Stimulated activated CD8-positive, alpha-beta memory T cell treated with anti-CD3 and anti-CD28 coated beads, Interleukin-15, amount 100 ng/mL, for 1 hour (primary cell): ENCODE data around the gene GMPPB.
"Not testable (repeated sequence)": the region's sequence is repeated elsewhere in the genome, so short reads cannot be mapped to it uniquely, and the experiment has no call there.

Experiments
- DNase-seq: peaks from one replicate; pipeline ENCODE4 v3.0.0-alpha.2; 2020; ENCODE audit warnings: low read depth

Gene GMPPB

DNA sequence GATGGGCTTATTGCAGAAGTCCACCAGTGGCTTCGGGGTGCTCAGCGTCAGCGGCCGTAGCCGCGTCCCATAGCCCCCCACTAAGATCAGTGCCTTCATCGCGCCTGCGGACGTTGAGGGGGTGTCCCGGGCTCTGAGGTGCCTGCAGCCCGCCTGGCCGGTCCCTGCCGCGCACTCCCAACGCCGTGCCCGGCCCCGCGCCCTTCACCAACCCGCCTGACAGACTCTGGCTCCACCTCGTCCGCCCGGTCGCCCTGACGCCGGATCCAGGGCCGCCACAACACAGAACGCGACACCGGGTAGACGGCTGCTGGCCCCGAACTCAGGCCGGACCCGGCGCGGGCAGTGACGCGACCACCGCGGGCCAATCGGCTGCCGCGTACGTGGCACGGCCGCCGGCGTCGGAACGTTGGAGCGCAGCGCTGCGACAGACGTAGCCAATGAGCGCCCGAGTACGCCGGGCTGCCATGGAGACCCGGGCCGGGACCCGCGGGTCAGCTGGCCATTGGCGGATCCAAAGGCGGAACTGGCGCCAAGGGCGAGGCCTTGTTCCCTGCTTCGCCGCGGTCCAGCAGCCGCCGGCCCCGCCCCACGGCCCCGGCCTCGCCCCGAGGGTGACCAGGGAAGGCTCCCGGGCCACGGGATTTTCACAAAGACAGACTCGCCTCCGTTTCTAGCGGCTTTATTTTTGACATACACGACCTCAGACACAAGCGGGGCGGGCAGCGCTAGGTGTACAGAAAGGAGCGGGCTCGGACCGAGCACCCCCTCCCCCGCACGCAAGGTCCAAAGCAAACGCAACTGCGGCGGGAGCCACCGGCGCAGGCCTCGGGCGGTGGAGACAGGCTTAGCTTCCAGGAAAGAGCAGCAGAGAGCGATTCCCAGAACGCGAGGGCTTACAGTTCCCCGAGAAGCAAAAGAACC, at the start of gene GMPPB:
GMPPB (minus strand) TSS at position 324 of the 924 bp plus-strand sequence; CDS start at position 99, 225 bp downstream.
- peak; percentile 78 for DNase-seq

DNA sequence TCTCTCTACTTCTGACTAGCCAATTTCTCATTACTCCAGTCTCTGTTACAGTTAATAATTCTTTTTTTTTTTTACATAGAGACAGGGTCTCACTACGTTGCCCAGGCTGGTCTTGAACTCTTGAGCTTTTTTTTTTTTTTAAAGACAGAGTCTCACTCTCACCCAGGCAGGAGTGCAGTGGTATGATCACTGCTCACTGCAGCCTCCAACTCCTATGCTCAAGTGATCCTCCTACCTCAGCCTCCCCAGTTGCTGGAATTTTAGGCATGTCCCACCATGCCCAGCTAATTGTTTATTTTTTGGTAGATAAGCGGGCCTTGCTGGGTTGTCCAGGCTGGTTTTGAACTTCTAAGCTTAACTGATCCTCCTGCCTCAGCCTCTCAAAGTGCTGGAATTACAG, 49.0 kb upstream of the GMPPB start:
- DNase-seq: no peak

DNA sequence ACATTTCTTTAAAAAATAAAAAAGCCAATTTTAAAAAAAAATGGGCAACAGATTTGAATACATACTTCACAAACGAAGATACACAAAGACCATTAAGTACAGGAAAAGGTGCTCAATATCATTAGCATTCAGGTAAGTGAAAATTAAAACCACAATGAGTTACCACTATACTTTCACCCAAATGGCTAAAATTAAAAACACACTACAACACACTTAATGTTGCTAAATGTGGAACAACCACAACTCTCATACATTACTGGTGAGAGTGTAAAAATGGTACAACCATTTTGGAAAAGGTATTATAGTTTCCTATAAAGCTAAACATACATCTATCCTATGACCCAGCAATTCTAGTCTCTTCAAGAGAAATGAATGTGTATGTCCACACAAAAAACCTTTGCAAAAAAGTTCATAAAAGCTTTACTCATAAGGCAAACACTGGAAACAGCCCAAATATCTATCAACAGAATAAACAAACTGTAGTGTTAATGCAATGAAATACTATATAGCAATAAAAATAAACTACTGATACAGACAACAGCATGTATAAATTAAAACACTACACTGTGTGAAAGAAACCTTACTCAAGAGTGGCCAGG, 47.7 kb upstream of the GMPPB start:
- no peak for DNase-seq

DNA sequence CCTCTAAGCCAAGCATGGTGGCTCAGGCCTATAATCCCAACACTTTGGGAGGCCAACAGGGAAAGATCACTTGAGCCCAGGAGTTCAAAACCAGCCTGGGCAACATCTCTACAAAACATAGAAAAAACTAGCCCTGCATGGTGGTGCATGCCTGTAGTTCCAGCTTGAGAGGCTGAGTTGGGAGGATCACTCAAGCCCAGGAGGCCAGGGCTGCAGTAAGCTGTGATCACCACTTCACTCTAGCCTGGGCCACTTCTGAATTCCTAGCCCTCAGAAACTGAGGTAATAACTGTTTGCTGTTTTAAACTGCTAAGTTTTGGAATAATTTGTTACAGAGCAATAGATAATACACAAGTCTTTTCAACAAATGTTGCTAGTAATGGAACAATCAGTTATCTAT, 46.2 kb upstream of the GMPPB start:
- DNase-seq: no peak

DNA sequence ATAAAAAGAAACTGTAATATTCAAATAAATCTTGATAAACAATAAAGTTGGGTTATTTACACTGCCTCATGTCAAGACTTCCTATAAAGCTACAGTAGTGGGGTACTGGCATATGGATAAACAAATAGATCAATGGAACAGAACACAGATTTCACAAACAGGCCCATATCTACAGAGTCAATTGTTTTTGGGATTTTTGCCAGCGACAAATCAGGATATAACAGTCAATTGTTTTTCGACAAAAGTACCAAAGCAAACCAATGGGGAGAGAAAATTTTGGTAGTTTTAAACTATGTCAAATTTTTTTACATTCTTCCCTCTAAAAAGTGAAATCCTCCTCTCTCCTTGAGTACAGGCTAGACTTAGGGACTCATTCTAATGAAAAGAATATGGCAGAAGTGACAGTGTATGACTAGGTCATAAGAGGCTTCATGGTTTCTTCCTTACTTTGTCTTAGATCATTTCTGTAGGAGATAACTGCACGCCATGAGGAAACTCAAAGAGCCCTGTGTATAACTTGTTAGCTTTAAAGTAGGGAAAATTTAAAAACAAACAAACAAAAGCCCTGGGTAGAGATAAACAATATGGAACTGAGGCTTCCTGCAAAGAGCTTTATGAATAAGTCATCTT, 45.6 kb upstream of the GMPPB start:
- DNase-seq: no peak

DNA sequence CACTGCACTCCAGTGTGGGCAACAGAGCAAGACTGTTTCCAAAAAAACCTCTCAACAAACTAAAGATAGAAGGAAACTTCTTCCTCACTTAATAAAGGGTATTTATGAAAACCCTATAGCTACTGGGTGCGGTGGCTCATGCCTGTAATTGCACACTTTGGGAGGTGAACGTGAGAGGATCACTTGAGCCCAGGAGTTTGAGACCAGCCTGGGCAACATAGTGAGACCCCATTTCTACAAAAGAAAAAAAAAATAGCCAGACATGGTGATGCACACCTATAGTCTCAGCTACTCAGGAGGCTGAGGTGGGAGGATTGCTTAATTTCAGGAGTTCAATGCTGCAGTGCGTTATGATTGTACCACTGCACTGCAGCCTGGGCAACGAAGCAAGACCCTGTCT, 40.2 kb upstream of the GMPPB start:
- no peak for DNase-seq

DNA sequence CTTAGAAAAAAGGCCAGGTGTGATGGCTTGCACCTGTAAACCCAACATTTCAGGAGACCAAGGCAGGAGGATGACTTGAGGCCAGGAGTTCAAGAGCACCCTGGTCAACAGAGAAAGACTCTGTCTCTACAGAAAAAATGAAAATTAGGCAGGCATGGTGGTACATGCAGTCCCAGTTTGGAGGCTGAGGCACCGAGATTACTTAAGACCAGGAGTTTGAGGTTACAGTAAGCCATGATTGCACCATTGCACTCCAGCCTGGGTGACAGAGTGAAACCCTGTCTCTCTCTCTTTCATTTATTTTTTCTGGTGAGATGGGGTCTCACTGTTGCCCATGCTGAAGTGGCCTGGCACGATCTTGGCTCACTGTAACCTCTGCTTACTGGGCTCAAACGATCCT, 37.9 kb upstream of the GMPPB start:
- DNase-seq: no peak

DNA sequence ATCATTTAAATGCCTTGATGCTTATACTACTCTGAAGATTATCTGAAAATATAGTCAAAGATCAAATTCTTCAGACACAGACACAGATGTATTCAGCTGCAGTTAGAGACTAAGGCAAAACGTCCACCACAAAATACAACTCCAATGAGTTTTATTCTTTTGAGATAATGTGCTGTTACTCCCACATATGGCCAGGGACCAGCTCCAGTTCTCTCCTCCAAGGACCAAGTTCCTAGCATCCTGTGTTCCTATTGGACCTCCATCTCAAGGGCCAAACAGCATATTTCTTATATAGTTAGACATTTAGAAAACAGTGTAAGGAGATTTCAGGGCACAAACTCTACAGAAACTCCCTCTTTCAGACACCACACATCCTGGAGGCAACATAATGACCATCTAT, 35.5 kb upstream of the GMPPB start:
- no peak for DNase-seq

DNA sequence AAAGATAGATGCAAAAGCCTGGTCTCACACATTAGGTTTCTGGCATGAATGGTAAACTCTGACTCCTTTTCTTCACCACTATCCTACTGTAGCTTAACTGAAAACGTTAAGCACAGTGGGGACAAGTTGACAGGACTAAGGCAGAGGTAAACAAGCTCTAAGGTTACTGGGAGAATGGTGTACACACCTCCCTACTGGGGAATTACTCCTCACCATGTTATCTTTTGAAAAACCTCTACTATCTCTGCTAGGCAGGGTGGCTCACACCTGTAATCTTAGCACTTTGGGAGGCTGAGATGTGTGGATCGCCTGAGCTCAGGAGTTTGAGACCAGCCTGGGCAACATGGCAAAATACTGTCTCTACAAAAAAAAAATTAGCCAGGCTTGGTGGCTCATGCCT, 33.4 kb upstream of the GMPPB start:
- no peak for DNase-seq

DNA sequence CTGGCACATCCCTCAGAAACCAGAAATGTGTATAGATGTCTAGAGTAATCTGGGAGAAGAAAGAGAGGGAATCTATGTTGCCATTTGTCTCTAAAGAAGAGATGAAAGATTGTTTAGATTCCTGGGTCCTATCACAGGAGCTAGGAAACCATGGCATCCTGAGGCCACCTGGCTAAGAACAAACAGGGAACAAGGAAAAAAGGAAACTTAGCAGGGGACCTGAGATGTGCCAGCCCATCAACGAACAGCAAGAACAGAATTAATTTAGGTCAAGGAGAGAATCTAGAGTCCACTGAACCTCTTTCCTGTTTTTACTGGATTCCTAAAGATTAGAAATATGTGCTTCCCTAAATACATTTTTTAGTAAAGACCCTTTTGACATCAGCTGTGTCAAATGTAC, 32.3 kb upstream of the GMPPB start:
- DNase-seq: no peak

DNA sequence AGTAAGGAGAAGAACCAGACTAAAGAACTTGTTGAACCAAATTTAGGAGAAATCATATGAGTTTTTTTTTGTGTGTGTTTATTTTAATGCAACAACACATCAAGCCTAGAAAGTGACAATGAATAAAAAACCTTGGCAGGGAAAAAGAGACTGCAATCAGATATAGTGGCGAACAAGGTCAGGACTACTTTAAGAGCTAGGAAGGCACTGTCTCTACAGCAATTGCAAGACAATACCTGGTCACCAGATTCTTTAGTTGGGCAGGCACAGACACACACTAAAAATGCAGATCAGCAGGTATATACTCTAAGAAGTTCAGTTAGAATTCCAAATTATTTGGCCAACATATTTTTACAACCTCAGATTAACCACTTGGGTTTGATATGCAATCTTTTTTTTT, 30.8 kb upstream of the GMPPB start:
- no peak for DNase-seq

DNA sequence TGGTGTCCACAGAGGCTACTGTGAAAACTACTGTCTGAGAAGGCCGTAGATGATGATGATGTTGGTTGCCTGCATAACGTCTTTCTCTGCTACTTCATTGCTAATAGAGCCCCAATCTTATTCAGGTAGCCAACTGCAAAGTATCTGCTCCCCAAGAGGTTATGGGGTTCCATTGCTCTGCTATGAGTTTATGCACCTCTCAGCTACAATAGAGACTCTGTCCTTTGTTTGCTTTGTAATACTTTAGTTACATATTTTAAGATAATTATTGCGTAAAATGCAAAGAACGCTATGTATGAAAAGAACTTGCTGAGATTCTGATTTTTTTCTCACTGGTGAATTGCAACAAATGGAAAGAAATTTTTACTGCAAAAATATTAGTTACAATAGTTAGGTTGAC, 27.8 kb upstream of the GMPPB start:
- DNase-seq: no peak

DNA sequence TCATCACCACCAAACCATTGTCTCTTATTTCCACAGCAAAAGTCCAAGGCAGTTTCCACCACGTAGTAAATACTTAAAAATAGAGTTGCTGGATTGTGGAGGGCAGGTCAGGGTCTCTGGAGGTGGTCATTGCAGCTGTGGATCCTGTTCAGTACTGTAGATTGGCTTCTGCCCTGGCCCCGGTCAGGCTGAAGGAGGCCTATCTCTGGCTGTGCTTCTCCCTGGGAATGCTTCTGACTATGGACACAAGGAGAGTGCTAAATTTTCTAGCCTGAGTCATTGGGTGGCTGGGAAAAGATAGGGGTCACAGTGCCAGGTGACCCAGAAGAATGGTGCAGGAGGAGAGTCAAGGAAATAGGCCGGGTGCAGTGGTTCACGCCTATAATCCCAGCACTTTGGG, 26.3 kb upstream of the GMPPB start:
- DNase-seq: no peak

DNA sequence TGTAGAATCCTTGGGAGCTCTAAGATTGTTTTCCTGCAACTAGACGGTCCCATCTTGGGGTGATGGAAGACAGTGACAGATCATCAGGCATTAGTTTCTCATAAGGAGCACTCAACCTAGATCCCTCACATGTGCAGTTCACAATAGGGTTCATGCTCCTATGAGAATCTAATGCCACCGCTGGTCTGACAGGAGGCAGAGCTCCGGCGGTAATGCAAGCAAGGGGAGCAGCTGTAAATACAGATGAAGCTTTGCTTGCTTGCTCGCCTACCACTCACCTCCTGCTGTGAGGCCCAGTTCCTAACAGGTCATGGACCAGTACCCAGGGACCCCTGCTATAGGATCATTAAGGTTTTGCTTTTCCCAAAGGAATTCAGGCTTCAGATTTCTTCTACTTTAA, 25.1 kb upstream of the GMPPB start:
- not testable (repeated sequence) for DNase-seq

DNA sequence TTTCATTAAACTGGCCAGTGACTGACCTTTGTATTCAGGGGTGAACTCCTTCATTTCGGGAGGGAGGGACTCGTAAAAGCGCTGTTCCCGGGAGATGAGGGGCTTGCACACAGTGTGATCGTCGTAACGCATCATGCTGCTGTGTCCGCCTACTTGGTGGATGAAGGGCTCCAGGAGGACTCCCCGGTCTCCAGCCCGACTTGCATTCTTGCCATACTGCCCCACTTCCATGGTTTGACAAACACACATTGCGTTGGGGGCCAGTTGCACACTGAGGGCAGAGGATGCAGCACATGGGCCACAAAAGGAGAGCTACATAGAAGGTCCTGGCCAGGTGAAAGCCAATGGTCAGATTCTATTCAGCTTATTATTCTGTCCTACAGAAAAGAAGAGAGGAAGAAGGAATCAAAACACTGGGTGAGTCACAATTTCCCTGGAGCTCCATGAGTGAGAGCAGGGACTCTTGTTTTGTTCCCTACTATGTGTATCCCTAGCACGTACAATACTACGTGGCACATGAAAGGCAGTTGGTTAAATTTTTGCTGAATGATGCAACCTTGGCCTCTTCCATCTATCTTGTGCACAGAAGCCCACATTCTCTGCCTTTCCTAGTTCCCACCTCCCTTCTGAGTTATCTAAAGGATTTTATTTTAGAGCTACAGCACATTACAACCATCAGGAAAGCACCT, 24.2 kb upstream of the GMPPB start:
- DNase-seq: no peak

DNA sequence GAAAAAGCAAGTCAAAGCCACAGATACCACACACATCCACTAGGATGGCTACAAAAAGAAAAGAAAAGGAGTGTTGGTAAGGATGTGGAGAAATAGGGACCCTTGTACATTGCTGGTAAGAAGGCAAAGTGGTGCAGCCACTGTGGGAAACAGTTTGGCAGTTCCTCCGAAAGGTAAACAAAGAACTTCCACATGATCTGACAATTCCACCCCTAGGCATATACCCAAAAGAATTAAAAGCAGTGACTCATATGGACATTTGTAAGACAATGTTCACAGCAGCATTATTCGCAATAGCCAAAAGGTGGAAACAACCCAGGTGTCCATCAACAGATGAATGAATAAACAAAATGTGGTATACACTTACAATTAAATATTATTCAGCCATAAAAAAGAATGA, 22.2 kb upstream of the GMPPB start:
- DNase-seq: no peak

DNA sequence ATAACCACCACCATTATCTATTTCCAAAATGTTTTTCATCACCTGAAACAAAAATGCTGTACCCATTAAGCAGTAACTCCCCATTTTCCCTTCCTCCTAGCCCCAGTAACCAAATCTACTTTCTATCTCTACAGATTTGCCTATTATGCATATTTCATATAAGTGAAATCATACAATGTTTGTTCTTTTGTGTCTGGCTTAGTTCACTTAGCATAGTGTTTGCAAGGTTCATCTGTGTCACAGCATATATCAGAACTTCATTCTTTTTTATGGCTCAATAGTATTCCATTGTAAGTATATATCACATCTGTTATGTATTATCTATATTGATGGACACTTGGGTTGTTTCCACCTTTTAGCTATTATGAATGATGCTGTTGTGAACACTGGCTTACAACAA, 16.7 kb upstream of the GMPPB start:
- no peak for DNase-seq

DNA sequence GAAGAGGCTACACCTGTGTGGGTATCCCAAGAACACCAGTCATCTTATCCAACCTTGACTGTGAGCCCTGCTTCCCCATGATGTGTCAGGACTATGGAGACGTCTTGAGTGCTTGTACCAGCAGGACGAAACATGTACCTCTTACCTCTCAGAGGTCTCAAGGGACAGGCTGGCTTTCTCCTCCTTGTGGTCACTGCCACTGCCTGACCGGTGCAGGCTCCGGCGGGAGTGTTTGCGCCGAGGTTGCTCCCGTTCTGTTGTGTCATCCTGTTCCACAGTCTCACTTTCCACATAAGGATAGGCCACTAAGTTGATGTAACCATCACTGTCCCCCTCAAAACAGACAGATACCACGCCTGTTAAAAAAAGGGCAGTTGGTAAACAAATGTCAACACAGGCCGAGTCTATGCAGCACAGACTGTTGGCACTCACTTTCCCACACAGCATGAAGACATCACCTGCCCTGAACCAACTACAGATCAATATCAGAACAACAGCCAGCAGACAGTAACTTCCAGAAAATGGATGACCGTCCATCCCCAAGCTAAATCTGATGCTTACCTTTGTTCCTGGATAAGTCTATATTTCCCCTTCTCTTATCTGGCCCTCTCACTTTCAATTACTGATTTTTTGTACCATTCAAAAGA, 14.4 kb upstream of the GMPPB start:
- DNase-seq: no peak

DNA sequence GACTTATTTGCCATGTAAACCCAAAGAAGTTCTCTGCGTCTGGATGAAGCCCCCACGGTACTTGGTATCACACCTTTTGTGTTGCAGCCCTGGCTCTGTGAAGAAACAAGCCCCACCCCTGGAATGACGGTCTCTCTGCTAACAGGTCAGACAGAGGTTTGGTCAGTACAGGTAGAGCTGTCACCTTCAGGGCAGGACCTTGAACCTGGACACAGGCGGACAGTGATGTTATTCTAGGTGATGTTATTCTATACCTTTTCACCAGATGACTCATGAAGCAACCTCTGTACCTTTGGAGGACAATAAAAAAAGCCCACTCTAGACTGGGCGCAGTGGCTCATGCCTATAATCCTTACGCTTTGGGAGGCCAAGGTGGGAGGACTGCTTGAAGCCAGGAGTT, 11.0 kb upstream of the GMPPB start:
- DNase-seq: no peak

DNA sequence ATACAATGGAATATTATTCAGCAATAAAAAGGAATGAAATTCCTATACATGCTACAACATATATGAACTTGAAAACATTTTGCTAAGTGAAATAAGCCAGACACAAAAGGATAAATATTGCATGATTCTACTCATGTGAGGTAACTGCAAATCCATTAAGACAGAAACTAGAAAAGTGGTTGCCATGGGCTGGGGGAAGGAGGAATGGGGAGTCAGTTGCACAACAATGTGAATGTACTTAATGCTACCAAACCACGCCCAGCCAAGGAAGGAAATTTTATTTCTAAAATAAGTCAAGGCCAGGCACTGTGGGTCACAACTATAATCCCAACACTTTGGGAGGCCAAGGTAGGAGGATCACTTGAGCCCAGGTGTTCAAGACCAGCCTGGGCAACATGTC, 9.8 kb upstream of the GMPPB start:
- DNase-seq: no peak

DNA sequence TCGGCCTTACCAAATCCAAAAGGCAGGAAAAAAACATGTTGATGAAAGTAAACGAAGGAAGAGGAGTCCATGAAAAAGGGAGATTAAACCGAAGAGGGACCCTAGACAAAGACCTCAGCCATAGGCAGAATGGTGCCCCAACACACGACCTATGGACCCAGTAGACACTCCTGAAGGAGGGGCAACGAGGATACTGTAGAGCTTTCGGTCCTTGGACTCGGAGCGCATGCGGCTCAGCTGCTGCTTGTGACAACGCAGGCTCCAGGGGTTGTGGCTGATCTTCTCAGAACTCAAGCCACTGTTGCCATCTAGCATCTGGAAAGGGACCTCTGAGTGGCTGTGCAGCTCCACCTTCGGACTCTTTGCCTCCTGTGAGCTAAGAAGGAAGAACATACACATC, 8.8 kb upstream of the GMPPB start:
- no peak for DNase-seq

DNA sequence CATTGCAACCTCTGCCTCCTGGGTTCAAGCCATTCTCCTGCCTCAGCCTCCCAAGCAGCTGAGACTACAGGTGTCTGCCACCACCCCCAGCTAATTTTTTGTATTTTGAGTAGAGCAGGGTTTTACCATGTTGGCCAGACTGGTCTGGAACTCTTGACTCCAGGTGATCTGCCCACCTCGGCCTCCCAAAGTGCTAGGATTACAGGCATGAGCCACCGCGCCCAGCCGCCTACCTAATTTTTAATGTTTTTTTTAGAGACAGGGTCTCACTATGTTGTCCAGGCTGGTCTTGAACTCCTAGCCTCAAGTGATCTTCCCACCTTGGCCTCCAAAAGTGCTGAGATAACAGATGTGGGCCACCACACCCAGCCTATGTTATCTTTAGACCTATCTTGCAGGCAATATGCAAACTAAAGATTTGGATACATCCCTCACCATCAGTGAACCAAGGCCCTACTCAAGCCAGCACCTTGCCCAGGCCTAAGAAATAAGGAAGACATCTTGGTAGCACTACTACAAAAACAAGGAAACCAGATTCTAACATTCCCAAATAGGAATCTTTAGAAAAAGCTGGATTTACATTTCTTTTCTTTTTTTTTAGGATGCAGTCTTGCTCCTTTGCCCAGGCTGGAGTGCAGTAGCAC, 6.3 kb upstream of the GMPPB start:
- no peak for DNase-seq
